Motor neuron (in vitro differentiated cells): ENCODE measurements around the gene YBEY. TPM values are rescaled to one million over a fixed set of nuclear protein-coding genes. Genes with fewer than 3 reads are reported as not detected.

Source experiments
- ATAC-seq, 8 experiments: fragments of 200-7000 bp; cut with Tn5 transposase; replicated peaks in 6 of 8; 2 replicates each; pipeline ENCODE4 v1.8.0; 2021; ENCODE audit warnings: mild to moderate bottlenecking in 8 of 8, moderate library complexity in 8 of 8
- H3K27ac ChIP-seq, 2 donors: fragments of 250-450 bp; sonication (Bioruptor Pico); 2 replicates each; pipeline ENCODE4 v1.9.0; 2021; ENCODE audit warnings: antibody characterized with exemption in 2 of 2, mild to moderate bottlenecking in 2 of 2, moderate library complexity in 1 of 2
- H3K4me1 ChIP-seq, 2 donors: fragments of 250-450 bp; sonication (Bioruptor Pico); replicated peaks in 1 of 2; 2 replicates each; pipeline ENCODE4 v1.6.1; 2021; ENCODE audit warnings: antibody characterized with exemption in 2 of 2, mild to moderate bottlenecking in 2 of 2, moderate library complexity in 1 of 2
- H3K4me3 ChIP-seq, 5 donors: fragments of 250-450 bp; sonication (Bioruptor Pico); 2 replicates each; pipeline ENCODE4 v1.9.0; 2021; ENCODE audit warnings: antibody characterized with exemption in 5 of 5, mild to moderate bottlenecking in 5 of 5, moderate library complexity in 4 of 5
- WGBS, 10 experiments: fragments of 450-650 bp; shearing (Covaris generic); methylation state at CpG; one replicate each; pipeline ENCODE4 v1.0.0; 2022; 5-methylcytosine and 5-hydroxymethylcytosine counted together
- in situ Hi-C, 9 experiments: fragments of 400-800 bp; cut with MboI; loops; one replicate each; pipeline ENCODE4 v1.15.0; 2021; ENCODE audit warnings: low sequenced_read_pairs in 9 of 9, low pct_unique_long_range_greater_than_20kb in 2 of 9; ENCODE audit not compliant: unreplicated experiment in 9 of 9
- total RNA-seq, 8 experiments: library from RNA; unstranded; fragments of 300-600 nt; gene quantifications; 2 replicates each; pipeline versions ENCODE4 v1.2.3 to v1.2.4, GENCODE V29; 2022

YBEY gene
- total RNA-seq, 8 experiments from 2014 or later, result 19.4 to 43.8 (median 32.7) TPM

GRCh38 chr21:46250146-46250725 is 35.9 kb upstream of the YBEY start:
- no peak for ATAC-seq
- no peak overlapping the region for H3K27ac ChIP-seq
- 88 to 100% (median 100%) methylated on average over 1 to 6 of the region's 6 CpGs; no CpG with 5 or more reads in 4 of the 10 experiments for WGBS, 10 experiments
- no peaks in the 10 kb centered on the region for H3K4me1 ChIP-seq
- H3K4me3 ChIP-seq, result no peak overlapping the region
- in situ Hi-C loops, result no loop called here

GRCh38 chr21:46252840-46253239 is 33.3 kb upstream of the YBEY start:
- Histone ChIP-seq H3K4me1 (no peaks in the 10 kb centered on the region), H3K4me3 (no peak overlapping the region), H3K27ac (no peak overlapping the region)
- 60 to 100% (median 96%) methylated on average over 1 to 2 of the region's 4 CpGs; no CpG with 5 or more reads in 4 of the 10 experiments for WGBS, 10 experiments
- no peak for ATAC-seq
- in situ Hi-C loops, result no loop called here

GRCh38 chr21:46253610-46254124 is 32.5 kb upstream of the YBEY start:
- in situ Hi-C loops, result no loop called here
- ATAC-seq, result peak in 6 of 8 experiments; percentile 22 to 90 (median 62)
- 80 to 100% (median 86%) methylated on average over 1 to 7 of the region's 8 CpGs for WGBS, 10 experiments

GRCh38 chr21:46254208-46254975 is 31.8 kb upstream of the YBEY start:
- ATAC-seq, result no peak
- Histone ChIP-seq H3K4me3 (no peak overlapping the region), H3K4me1 (no peaks in the 10 kb centered on the region), H3K27ac (no peak overlapping the region)
- WGBS, 10 experiments, result 77 to 100% (median 97%) methylated on average over 1 to 7 of the region's 12 CpGs; no CpG with 5 or more reads in 3 of the 10 experiments
- in situ Hi-C loops, result no loop called here

More at GRCh38 chr21:46253610-46254124, 32.5 kb upstream of the YBEY start:
- Histone ChIP-seq H3K4me1 (no peaks in the 10 kb centered on the region), H3K4me3 (no peak overlapping the region), H3K27ac (no peak overlapping the region)

- in situ Hi-C loops, result no loop called here
- ATAC-seq, result no peak
- WGBS, 10 experiments, result 97 to 100% (median 100%) methylated on average over 1 to 7 of the region's 11 CpGs; no CpG with 5 or more reads in 5 of the 10 experiments
- Histone ChIP-seq H3K27ac (no peak overlapping the region), H3K4me3 (no peak overlapping the region), H3K4me1 (no peaks in the 10 kb centered on the region)
Measured at GRCh38 chr21:46255166-46255565, 31.0 kb upstream of the YBEY start.

- Histone ChIP-seq H3K27ac (no peak overlapping the region), H3K4me3 (no peak overlapping the region), H3K4me1 (no peaks in the 10 kb centered on the region)
- WGBS, 10 experiments, result 94 to 100% methylated on average over 1 to 2 of the region's 6 CpGs; no CpG with 5 or more reads in 8 of the 10 experiments
- in situ Hi-C loops, result no loop called here
- peak in 1 of 8 experiments; percentile 17 for ATAC-seq
Measured at GRCh38 chr21:46255758-46256337, 30.3 kb upstream of the YBEY start.

GRCh38 chr21:46256501-46256994 is 29.6 kb upstream of the YBEY start:
- WGBS, 10 experiments, result 82 to 100% (median 89%) methylated on average over 1 to 8 of the region's 18 CpGs; no CpG with 5 or more reads in 4 of the 10 experiments
- Histone ChIP-seq H3K4me3 (no peak overlapping the region), H3K4me1 (no peaks in the 10 kb centered on the region), H3K27ac (no peak overlapping the region)
- in situ Hi-C loops, result no loop called here
- ATAC-seq, result no peak

- H3K27ac ChIP-seq, result no peak overlapping the region
- 87 to 100% (median 100%) methylated on average over 1 to 6 of the region's 22 CpGs; no CpG with 5 or more reads in 4 of the 10 experiments for WGBS, 10 experiments
- ATAC-seq, result peak in 3 of 8 experiments; percentile 5 to 15 (median 13)
- in situ Hi-C loops, result no loop called here
- no peaks in the 10 kb centered on the region for H3K4me1 ChIP-seq
- H3K4me3 ChIP-seq, result no peak overlapping the region
Measured at GRCh38 chr21:46264046-46264689, 22.0 kb upstream of the YBEY start.

- peak in 6 of 8 experiments; percentile 16 to 39 (median 37) for ATAC-seq
- Histone ChIP-seq H3K4me1 (no peaks in the 10 kb centered on the region), H3K27ac (no peak overlapping the region), H3K4me3 (no peak overlapping the region)
- in situ Hi-C loops, result no loop called here
- WGBS, 10 experiments, result 80 to 100% methylated on average over 1 to 2 of the region's 13 CpGs; no CpG with 5 or more reads in 8 of the 10 experiments
Measured at GRCh38 chr21:46264690-46265144, 21.4 kb upstream of the YBEY start.

GRCh38 chr21:46265736-46266525 is 20.2 kb upstream of the YBEY start:
- in situ Hi-C loops, result no loop called here
- H3K4me3 ChIP-seq, result no peak overlapping the region
- no peak overlapping the region for H3K27ac ChIP-seq
- 86 to 100% (median 92%) methylated on average over 2 to 13 of the region's 26 CpGs; no CpG with 5 or more reads in 4 of the 10 experiments for WGBS, 10 experiments
- no peaks in the 10 kb centered on the region for H3K4me1 ChIP-seq
- no peak for ATAC-seq

GRCh38 chr21:46266946-46267345 is 19.2 kb upstream of the YBEY start:
- in situ Hi-C loops, result no loop called here
- no peak for ATAC-seq
- Histone ChIP-seq H3K27ac (no peak overlapping the region), H3K4me1 (no peaks in the 10 kb centered on the region), H3K4me3 (no peak overlapping the region)
- 86 to 100% (median 97%) methylated on average over 1 to 14 of the region's 19 CpGs; no CpG with 5 or more reads in 1 of the 10 experiments for WGBS, 10 experiments

- Histone ChIP-seq H3K4me1 (no peaks in the 10 kb centered on the region), H3K4me3 (no peak overlapping the region), H3K27ac (no peak overlapping the region)
- ATAC-seq, result no peak
- in situ Hi-C loops, result no loop called here
- 72 to 100% (median 93%) methylated on average over 2 to 10 of the region's 13 CpGs; no CpG with 5 or more reads in 5 of the 10 experiments for WGBS, 10 experiments
Measured at GRCh38 chr21:46268371-46268770, 17.8 kb upstream of the YBEY start.
